ENCODE results near the gene SH3BGRL2.
"Not testable (repeated sequence)": the region's sequence is repeated elsewhere in the genome, so short reads cannot be mapped to it uniquely, and the experiment has no call there.

Gene SH3BGRL2

GRCh38 chr6:79657238-79657637 is 26.1 kb downstream of the SH3BGRL2 start:
- H3K4ac ChIP-seq (ENCODE audit: low read length): no peak overlapping the region
- no peaks in the 10 kb centered on the region for H3K9me3 ChIP-seq (replicated peaks in 1 of 2; ENCODE audit: control insufficient read depth in 2 of 2, insufficient read depth in 1 of 2, low read depth in 1 of 2, low read length in 2 of 2)
- H3K14ac ChIP-seq (ENCODE audit: low read length): no peak overlapping the region
- no peaks in the 10 kb centered on the region for H3K79me1 ChIP-seq (ENCODE audit: low read depth, low read length)
- no peaks in the 10 kb centered on the region for H3K36me3 ChIP-seq (replicated peaks in 1 of 2; ENCODE audit: control insufficient read depth in 2 of 2, insufficient read depth in 2 of 2, low read length in 2 of 2)
- no peak overlapping the region for H3K27ac ChIP-seq (replicated peaks; ENCODE audit: low read length)
- no peaks in the 10 kb centered on the region for H3K4me1 ChIP-seq (ENCODE audit: control insufficient read depth in 2 of 2, insufficient read depth in 1 of 2, low read depth in 1 of 2, low read length in 2 of 2)
- H2BK15ac ChIP-seq (ENCODE audit: low read length): no peak overlapping the region
- H3K4me2 ChIP-seq (ENCODE audit: insufficient read depth, low read length, poor library complexity, severe bottlenecking): no peak overlapping the region
- no peaks in the 10 kb centered on the region for H3K27me3 ChIP-seq (ENCODE audit: control insufficient read depth in 3 of 3, insufficient read depth in 3 of 3, low read depth in 1 of 3, low read length in 3 of 3)
- H2BK5ac ChIP-seq (ENCODE audit: low read length): no peak overlapping the region
- H3K23ac ChIP-seq (ENCODE audit: low read depth, low read length, poor library complexity): no peak overlapping the region
- no peak overlapping the region for H3K9ac ChIP-seq (ENCODE audit: low read depth, low read length, poor library complexity)
- H2AFZ ChIP-seq (ENCODE audit: low read length): no peak overlapping the region
- no CpG with 5 or more reads among the region's 1 CpG for WGBS, 2 donors (ENCODE audit: extremely low coverage in 2 of 2, insufficient read length in 2 of 2, insufficient replicate concordance in 1 of 2)
- H3K4me3 ChIP-seq (ENCODE audit: low read length in 2 of 2): no peak overlapping the region
- no peak for DNase-seq (ENCODE audit: low spot score)
- H3K18ac ChIP-seq (ENCODE audit: low read length): no peak overlapping the region
- H4K8ac ChIP-seq (ENCODE audit: low read depth, low read length): no peak overlapping the region
- no peak overlapping the region for H2BK12ac ChIP-seq (ENCODE audit: low read length)
- no peak overlapping the region for H2BK120ac ChIP-seq (ENCODE audit: low read depth, low read length)
- no peak overlapping the region for H4K91ac ChIP-seq (ENCODE audit: low read depth, low read length, poor library complexity)
- H2AK5ac ChIP-seq (ENCODE audit: low read depth, low read length): no peak overlapping the region

DNA sequence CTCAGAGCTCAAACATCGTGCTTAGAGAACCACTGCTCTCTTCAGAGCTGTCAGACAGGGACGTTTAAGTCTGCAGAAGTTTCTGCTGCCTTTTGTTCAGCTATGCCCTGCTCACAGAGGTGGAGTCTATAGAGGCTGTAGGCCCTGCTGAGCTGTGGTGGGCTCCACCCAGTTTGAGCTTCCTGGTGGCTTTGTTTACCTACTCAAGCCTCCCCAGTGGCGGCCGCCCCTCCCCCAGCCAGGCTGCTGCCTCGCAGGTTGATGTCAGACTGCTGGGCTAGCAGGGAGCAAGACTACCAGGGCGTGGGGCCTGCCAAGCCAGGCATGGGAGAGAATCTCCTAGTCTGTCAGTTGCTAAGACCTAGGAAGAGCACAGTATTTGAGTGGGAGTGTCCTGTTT is 32.5 kb downstream of the SH3BGRL2 start:
- H3K23ac ChIP-seq (ENCODE audit: low read depth, low read length, poor library complexity); H3K36me3 ChIP-seq (replicated peaks in 1 of 2; ENCODE audit: control insufficient read depth in 2 of 2, insufficient read depth in 2 of 2, low read length in 2 of 2); H3K27me3 ChIP-seq (ENCODE audit: control insufficient read depth in 3 of 3, insufficient read depth in 3 of 3, low read depth in 1 of 3, low read length in 3 of 3); H3K4me2 ChIP-seq (ENCODE audit: insufficient read depth, low read length, poor library complexity, severe bottlenecking); H2AFZ ChIP-seq (ENCODE audit: low read length); H3K79me1 ChIP-seq (ENCODE audit: low read depth, low read length); H3K27ac ChIP-seq (replicated peaks; ENCODE audit: low read length); H3K4ac ChIP-seq (ENCODE audit: low read length); H3K9me3 ChIP-seq (replicated peaks in 1 of 2; ENCODE audit: control insufficient read depth in 2 of 2, insufficient read depth in 1 of 2, low read depth in 1 of 2, low read length in 2 of 2); H2AK5ac ChIP-seq (ENCODE audit: low read depth, low read length); H2BK15ac ChIP-seq (ENCODE audit: low read length); H2BK120ac ChIP-seq (ENCODE audit: low read depth, low read length); H3K4me3 ChIP-seq (ENCODE audit: low read length in 2 of 2); H2BK5ac ChIP-seq (ENCODE audit: low read length); H4K91ac ChIP-seq (ENCODE audit: low read depth, low read length, poor library complexity); H4K8ac ChIP-seq (ENCODE audit: low read depth, low read length); DNase-seq (ENCODE audit: low spot score): not testable (repeated sequence)
- Histone ChIP-seq H2BK12ac (ENCODE audit: low read length) (peak overlapping the region; percentile 16), H3K4me1 (ENCODE audit: control insufficient read depth in 2 of 2, insufficient read depth in 1 of 2, low read depth in 1 of 2, low read length in 2 of 2) (peaks cover 5 to 16% of the 10 kb centered on the region in 2 donors), H3K9ac (ENCODE audit: low read depth, low read length, poor library complexity) (peak overlapping the region; percentile 50), H3K18ac (ENCODE audit: low read length) (peak overlapping the region; percentile 59), H3K14ac (ENCODE audit: low read length) (peak overlapping the region; percentile 23)
- WGBS, 2 donors (ENCODE audit: extremely low coverage in 2 of 2, insufficient read length in 2 of 2, insufficient replicate concordance in 1 of 2): no CpG with 5 or more reads among the region's 6 CpGs

DNA sequence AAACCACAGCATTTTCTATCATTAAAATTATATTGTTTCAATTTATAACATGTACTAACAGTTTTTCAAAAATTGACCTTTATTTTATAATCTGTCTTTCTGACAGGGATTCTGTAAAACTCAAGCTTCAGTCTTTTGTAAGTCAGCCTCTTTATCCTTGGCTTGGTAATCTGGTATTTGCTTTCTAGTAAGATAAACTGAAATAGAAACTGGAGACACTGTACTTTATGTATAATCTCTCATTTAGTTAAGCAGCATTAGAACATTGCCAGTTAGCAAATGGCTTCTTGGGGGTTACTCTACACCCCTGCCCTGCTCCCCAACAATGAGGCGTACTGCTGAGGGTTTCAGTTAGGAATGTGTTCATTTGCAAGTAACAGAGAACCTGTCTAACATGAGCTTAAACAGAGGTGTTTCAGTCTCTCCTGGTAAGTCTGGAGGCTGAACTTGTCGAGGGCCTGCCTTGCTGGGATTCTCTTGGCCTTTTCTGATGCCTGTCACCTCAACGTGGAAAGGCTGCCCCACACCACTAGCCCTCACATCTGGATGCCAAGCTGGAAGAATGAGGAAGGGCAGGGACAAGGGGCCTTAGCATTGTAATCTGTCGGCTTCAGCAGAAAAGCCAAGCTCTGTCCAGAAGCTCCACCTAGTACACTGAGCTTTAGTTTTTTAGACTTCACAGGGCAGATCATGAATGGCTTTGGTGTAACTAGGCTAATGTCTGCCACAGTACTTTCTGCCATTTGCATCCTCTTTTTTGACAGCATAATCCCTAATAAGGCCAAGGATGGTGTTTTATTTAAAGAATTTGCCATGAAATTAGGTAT is 34.8 kb downstream of the SH3BGRL2 start:
- H3K9me3 ChIP-seq (replicated peaks in 1 of 2; ENCODE audit: control insufficient read depth in 2 of 2, insufficient read depth in 1 of 2, low read depth in 1 of 2, low read length in 2 of 2): no peaks in the 10 kb centered on the region
- H2AFZ ChIP-seq (ENCODE audit: low read length): no peak overlapping the region
- no peak overlapping the region for H2BK120ac ChIP-seq (ENCODE audit: low read depth, low read length)
- H2BK5ac ChIP-seq (ENCODE audit: low read length): no peak overlapping the region
- no peak overlapping the region for H3K4me2 ChIP-seq (ENCODE audit: insufficient read depth, low read length, poor library complexity, severe bottlenecking)
- no peak overlapping the region for H2BK15ac ChIP-seq (ENCODE audit: low read length)
- no peak overlapping the region for H2BK12ac ChIP-seq (ENCODE audit: low read length)
- no peak overlapping the region for H3K23ac ChIP-seq (ENCODE audit: low read depth, low read length, poor library complexity)
- no peaks in the 10 kb centered on the region for H3K27me3 ChIP-seq (ENCODE audit: control insufficient read depth in 3 of 3, insufficient read depth in 3 of 3, low read depth in 1 of 3, low read length in 3 of 3)
- H3K9ac ChIP-seq (ENCODE audit: low read depth, low read length, poor library complexity): no peak overlapping the region
- no peak overlapping the region for H3K18ac ChIP-seq (ENCODE audit: low read length)
- no peak overlapping the region for H3K4me3 ChIP-seq (ENCODE audit: low read length in 2 of 2)
- no CpG with 5 or more reads among the region's 4 CpGs for WGBS, 2 donors (ENCODE audit: extremely low coverage in 2 of 2, insufficient read length in 2 of 2, insufficient replicate concordance in 1 of 2)
- no peaks in the 10 kb centered on the region for H3K36me3 ChIP-seq (replicated peaks in 1 of 2; ENCODE audit: control insufficient read depth in 2 of 2, insufficient read depth in 2 of 2, low read length in 2 of 2)
- no peak overlapping the region for H4K8ac ChIP-seq (ENCODE audit: low read depth, low read length)
- H2AK5ac ChIP-seq (ENCODE audit: low read depth, low read length): no peak overlapping the region
- H3K79me1 ChIP-seq (ENCODE audit: low read depth, low read length): peaks cover 4% of the 10 kb centered on the region
- H3K4ac ChIP-seq (ENCODE audit: low read length): no peak overlapping the region
- peaks cover 5 to 16% of the 10 kb centered on the region in 2 donors for H3K4me1 ChIP-seq (ENCODE audit: control insufficient read depth in 2 of 2, insufficient read depth in 1 of 2, low read depth in 1 of 2, low read length in 2 of 2)
- no peak for DNase-seq (ENCODE audit: low spot score)
- H3K27ac ChIP-seq (replicated peaks; ENCODE audit: low read length): no peak overlapping the region
- H3K14ac ChIP-seq (ENCODE audit: low read length): no peak overlapping the region
- H4K91ac ChIP-seq (ENCODE audit: low read depth, low read length, poor library complexity): no peak overlapping the region

DNA sequence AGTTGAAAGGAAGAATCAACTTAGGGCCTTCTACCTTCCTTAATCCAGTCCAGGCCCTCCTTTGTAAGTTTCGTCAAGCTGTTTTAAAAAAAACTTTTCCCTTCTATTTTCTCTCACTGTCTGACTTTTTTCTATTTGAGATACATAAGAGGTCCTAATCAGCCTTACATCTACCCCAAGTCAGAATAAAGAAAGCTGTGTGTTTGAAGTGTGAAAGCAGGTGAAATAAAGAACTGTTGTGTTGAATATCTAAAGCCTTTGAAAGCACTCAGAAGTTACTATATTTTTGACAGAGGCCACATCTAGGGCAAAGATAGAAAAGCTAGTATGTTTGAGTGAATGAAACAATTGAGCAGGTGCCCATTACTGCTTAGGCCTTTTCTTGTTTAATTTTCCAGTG is 35.5 kb downstream of the SH3BGRL2 start:
- Histone ChIP-seq H3K18ac (ENCODE audit: low read length) (no peak overlapping the region), H3K79me1 (ENCODE audit: low read depth, low read length) (peaks cover 4% of the 10 kb centered on the region), H3K4me1 (ENCODE audit: control insufficient read depth in 2 of 2, insufficient read depth in 1 of 2, low read depth in 1 of 2, low read length in 2 of 2) (peaks cover 5 to 16% of the 10 kb centered on the region in 2 donors), H3K27me3 (ENCODE audit: control insufficient read depth in 3 of 3, insufficient read depth in 3 of 3, low read depth in 1 of 3, low read length in 3 of 3) (no peaks in the 10 kb centered on the region), H3K4me3 (ENCODE audit: low read length in 2 of 2) (no peak overlapping the region), H3K27ac (replicated peaks; ENCODE audit: low read length) (no peak overlapping the region), H3K9ac (ENCODE audit: low read depth, low read length, poor library complexity) (no peak overlapping the region), H3K4ac (ENCODE audit: low read length) (no peak overlapping the region), H3K4me2 (ENCODE audit: insufficient read depth, low read length, poor library complexity, severe bottlenecking) (no peak overlapping the region), H3K9me3 (replicated peaks in 1 of 2; ENCODE audit: control insufficient read depth in 2 of 2, insufficient read depth in 1 of 2, low read depth in 1 of 2, low read length in 2 of 2) (no peaks in the 10 kb centered on the region), H2BK15ac (ENCODE audit: low read length) (no peak overlapping the region), H2BK120ac (ENCODE audit: low read depth, low read length) (no peak overlapping the region), H4K8ac (ENCODE audit: low read depth, low read length) (no peak overlapping the region), H2AK5ac (ENCODE audit: low read depth, low read length) (no peak overlapping the region), H3K36me3 (replicated peaks in 1 of 2; ENCODE audit: control insufficient read depth in 2 of 2, insufficient read depth in 2 of 2, low read length in 2 of 2) (no peaks in the 10 kb centered on the region), H2AFZ (ENCODE audit: low read length) (no peak overlapping the region), H3K23ac (ENCODE audit: low read depth, low read length, poor library complexity) (no peak overlapping the region), H2BK5ac (ENCODE audit: low read length) (no peak overlapping the region), H2BK12ac (ENCODE audit: low read length) (no peak overlapping the region), H3K14ac (ENCODE audit: low read length) (no peak overlapping the region), H4K91ac (ENCODE audit: low read depth, low read length, poor library complexity) (no peak overlapping the region)
- no peak for DNase-seq (ENCODE audit: low spot score)
- no CpG with 5 or more reads among the region's 1 CpG for WGBS, 2 donors (ENCODE audit: extremely low coverage in 2 of 2, insufficient read length in 2 of 2, insufficient replicate concordance in 1 of 2)

Measured in neuronal stem cell (in vitro differentiated cells).